ENCODE results near the gene KCTD7.
"Not testable (repeated sequence)": the region's sequence is repeated elsewhere in the genome, so short reads cannot be mapped to it uniquely, and the experiment has no call there.

Gene KCTD7

DNA sequence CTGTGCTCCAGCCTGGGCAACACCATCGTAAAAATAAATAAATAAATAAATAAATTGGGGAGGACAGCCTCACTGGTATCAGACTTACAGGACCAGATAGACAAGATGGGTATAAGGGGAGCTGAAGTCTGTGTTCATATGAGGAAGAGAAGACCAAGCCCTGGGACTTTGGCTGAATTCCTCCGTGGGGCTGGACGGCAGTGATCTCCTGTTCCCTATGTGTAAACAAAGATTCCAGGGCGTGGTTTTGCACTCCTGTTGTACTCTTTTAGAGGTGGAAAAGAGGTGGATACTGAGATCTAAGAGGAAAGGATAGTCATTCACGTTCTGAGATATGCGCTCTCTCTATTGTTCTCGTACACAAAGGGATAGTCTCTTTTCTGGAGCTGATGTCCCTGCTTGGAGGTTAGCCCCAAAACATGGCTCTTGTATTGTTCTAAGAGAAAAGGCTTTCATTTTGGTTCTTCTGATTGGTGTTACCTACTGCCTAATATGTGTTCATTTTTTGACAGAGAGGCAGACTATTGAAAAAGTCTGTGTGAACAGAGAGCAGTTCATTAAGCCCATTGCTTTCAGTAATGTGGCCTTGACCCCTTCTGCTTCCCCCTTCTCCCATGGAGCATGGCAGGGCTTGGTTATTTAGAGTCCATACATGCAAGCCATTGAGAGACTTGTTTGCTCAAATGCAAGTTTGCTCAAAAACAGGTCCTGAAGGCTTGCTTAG is 12.3 kb downstream of the KCTD7 start:
- Histone ChIP-seq H3K9me3 (ENCODE audit: insufficient read depth, low read depth, low read length) (no peaks in the 10 kb centered on the region), H3K4me1 (ENCODE audit: insufficient read depth, low read length) (no peaks in the 10 kb centered on the region), H3K4me3 (ENCODE audit: low read length) (no peak overlapping the region), H3K27me3 (ENCODE audit: insufficient read depth, low read length) (no peaks in the 10 kb centered on the region), H3K9ac (ENCODE audit: low read depth, low read length) (no peak overlapping the region), H3K27ac (ENCODE audit: low read length) (no peak overlapping the region), H3K36me3 (ENCODE audit: insufficient read depth, low read depth, low read length) (peaks cover 62% of the 10 kb centered on the region)

DNA sequence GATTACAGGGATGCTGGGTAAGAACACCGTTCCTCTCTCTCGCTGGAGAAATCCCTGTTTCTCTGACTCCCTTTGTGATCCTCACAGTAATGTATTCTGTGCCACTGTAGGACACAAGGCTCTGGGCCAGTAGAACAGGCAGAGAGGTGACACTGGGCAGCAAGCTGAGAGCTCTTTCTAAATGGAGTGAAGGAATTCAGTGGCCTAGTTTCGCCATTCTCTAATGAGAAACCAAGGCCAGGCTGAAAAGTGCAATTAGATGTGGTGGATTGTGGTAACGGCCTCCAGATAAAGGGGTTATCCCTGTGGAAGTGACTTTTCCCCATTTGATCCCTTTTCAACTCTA is 12.8 kb downstream of the KCTD7 start:
- Histone ChIP-seq H3K9me3 (ENCODE audit: insufficient read depth, low read depth, low read length) (no peaks in the 10 kb centered on the region), H3K27me3 (ENCODE audit: insufficient read depth, low read length) (no peaks in the 10 kb centered on the region), H3K36me3 (ENCODE audit: insufficient read depth, low read depth, low read length) (peaks cover 62% of the 10 kb centered on the region), H3K4me1 (ENCODE audit: insufficient read depth, low read length) (no peaks in the 10 kb centered on the region), H3K4me3 (ENCODE audit: low read length) (no peak overlapping the region), H3K27ac (ENCODE audit: low read length) (no peak overlapping the region), H3K9ac (ENCODE audit: low read depth, low read length) (no peak overlapping the region)

DNA sequence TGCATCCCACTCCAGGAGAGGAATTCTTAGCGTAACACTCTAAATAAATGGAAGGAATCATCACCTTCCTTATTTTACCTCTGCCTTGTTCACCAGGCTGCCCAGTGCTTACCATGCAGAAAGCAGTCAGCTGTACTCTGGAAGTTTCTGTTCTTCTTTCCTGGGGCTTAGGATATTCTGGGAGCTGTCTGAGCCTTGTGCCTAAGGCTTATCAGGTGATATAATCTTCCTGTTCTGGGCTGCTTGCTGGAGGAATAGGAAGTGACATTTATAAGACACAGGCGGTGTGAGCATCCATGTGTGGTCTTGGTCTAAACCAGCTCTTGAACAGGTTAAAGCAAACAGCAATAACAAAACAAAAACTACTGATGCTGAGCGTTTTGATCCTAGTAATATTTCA is 13.5 kb downstream of the KCTD7 start:
- no peaks in the 10 kb centered on the region for H3K9me3 ChIP-seq (ENCODE audit: insufficient read depth, low read depth, low read length)
- H3K27ac ChIP-seq (ENCODE audit: low read length) = no peak overlapping the region
- H3K27me3 ChIP-seq (ENCODE audit: insufficient read depth, low read length) = no peaks in the 10 kb centered on the region
- peaks cover 62% of the 10 kb centered on the region for H3K36me3 ChIP-seq (ENCODE audit: insufficient read depth, low read depth, low read length)
- no peak overlapping the region for H3K9ac ChIP-seq (ENCODE audit: low read depth, low read length)
- H3K4me1 ChIP-seq (ENCODE audit: insufficient read depth, low read length) = no peaks in the 10 kb centered on the region
- H3K4me3 ChIP-seq (ENCODE audit: low read length) = no peak overlapping the region

DNA sequence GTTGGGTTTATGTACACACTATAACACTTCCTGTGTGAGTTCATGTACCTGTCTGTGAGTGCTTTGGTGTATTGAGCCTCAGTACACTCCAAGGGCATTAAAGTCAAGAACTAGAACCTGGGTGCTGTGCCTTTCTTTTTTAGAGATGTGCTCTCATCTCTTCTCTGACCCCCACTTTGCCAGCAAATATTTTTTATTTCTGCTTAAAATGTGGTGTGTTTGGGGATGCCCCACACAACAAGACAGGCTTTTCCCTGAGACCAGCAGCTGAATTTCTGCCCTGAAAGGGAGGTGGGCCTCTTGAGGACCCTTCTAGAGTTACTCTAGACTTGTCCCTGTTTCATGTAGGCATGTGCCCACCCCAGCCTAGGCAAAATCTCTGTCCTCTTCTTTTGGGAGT is 14.3 kb downstream of the KCTD7 start:
- H3K36me3 ChIP-seq (ENCODE audit: insufficient read depth, low read depth, low read length) = peaks cover 60% of the 10 kb centered on the region
- H3K4me1 ChIP-seq (ENCODE audit: insufficient read depth, low read length) = no peaks in the 10 kb centered on the region
- no peaks in the 10 kb centered on the region for H3K27me3 ChIP-seq (ENCODE audit: insufficient read depth, low read length)
- no peak overlapping the region for H3K9ac ChIP-seq (ENCODE audit: low read depth, low read length)
- no peak overlapping the region for H3K27ac ChIP-seq (ENCODE audit: low read length)
- no peaks in the 10 kb centered on the region for H3K9me3 ChIP-seq (ENCODE audit: insufficient read depth, low read depth, low read length)
- H3K4me3 ChIP-seq (ENCODE audit: low read length) = no peak overlapping the region

DNA sequence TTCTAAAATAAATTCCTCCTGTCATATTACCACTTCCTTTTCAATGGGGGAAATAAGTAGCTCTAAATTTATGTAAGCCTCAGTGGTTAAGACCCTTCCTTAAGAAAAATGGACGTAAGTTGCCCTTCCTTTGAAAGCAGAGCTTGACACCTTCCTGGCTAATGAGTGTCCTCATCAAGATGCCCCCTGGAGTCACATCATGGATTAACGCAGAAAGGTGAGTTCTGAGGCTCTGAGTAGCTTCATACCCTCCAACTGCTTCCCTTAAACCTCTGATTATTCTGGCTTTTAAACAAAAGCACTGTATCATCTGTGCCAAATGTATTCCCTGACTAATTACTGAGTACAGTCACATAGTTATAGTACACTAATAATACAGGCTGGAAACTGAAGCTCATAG is 14.7 kb downstream of the KCTD7 start:
- Histone ChIP-seq H3K36me3 (ENCODE audit: insufficient read depth, low read depth, low read length) (peaks cover 57% of the 10 kb centered on the region), H3K9me3 (ENCODE audit: insufficient read depth, low read depth, low read length) (no peaks in the 10 kb centered on the region), H3K9ac (ENCODE audit: low read depth, low read length) (no peak overlapping the region), H3K27me3 (ENCODE audit: insufficient read depth, low read length) (no peaks in the 10 kb centered on the region), H3K4me1 (ENCODE audit: insufficient read depth, low read length) (no peaks in the 10 kb centered on the region), H3K27ac (ENCODE audit: low read length) (no peak overlapping the region), H3K4me3 (ENCODE audit: low read length) (no peak overlapping the region)

DNA sequence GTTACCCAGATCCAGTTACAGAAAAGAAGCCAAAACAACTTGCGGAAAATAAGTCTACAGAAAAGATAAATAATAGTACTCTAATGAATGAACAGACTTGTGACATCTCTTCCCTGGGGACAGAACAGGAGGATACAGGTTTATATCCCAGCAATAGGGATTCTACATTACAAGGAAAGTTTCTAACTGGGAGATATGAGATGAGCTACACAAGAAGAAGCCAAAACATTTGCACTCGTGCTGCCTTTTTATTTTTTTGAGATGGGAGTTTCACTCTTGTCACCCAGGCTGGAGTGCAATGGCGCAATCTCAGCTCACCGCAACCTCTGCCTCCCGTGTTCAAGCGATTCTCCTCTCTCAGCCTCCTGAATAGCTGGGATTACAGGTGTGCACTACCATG is 22.3 kb downstream of the KCTD7 start:
- not testable (repeated sequence) for H3K27ac ChIP-seq (ENCODE audit: low read length); H3K9me3 ChIP-seq (ENCODE audit: insufficient read depth, low read depth, low read length); H3K4me1 ChIP-seq (ENCODE audit: insufficient read depth, low read length); H3K4me3 ChIP-seq (ENCODE audit: low read length); H3K27me3 ChIP-seq (ENCODE audit: insufficient read depth, low read length); H3K36me3 ChIP-seq (ENCODE audit: insufficient read depth, low read depth, low read length); H3K9ac ChIP-seq (ENCODE audit: low read depth, low read length)

DNA sequence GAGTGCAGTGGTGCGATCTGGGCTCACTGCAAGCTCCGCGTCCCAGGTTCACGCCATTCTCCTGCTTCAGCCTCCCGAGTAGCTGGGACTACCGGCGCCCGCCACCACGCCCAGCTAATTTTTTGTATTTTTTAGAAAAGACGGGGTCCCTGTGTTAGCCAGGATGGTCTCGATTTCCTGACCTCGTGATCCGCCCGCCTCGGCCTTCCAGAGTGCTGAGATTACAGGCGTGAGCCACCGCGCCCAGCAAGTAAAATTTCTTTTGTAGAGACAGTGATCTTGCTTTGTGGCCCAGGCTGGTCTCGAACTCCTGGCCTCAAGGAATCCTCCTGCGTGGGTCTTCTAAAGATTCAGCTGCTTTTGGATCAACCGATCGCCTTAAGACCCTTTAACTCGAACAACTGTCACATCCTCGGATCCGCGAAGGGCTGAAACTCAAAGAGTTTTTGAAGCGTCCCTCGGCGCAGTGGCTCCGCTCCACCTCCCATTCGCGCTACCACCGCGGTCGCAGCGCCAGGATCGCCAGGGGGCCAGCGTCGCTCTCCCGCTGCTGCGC is 25.1 kb downstream of the KCTD7 start:
- H3K4me3 ChIP-seq (ENCODE audit: low read length) = peak overlapping the region; percentile 85
- H3K36me3 ChIP-seq (ENCODE audit: insufficient read depth, low read depth, low read length); H3K4me1 ChIP-seq (ENCODE audit: insufficient read depth, low read length); H3K27me3 ChIP-seq (ENCODE audit: insufficient read depth, low read length); H3K9me3 ChIP-seq (ENCODE audit: insufficient read depth, low read depth, low read length): not testable (repeated sequence)
- peak overlapping the region; percentile 74 for H3K27ac ChIP-seq (ENCODE audit: low read length)
- H3K9ac ChIP-seq (ENCODE audit: low read depth, low read length) = peak overlapping the region; percentile 85

DNA sequence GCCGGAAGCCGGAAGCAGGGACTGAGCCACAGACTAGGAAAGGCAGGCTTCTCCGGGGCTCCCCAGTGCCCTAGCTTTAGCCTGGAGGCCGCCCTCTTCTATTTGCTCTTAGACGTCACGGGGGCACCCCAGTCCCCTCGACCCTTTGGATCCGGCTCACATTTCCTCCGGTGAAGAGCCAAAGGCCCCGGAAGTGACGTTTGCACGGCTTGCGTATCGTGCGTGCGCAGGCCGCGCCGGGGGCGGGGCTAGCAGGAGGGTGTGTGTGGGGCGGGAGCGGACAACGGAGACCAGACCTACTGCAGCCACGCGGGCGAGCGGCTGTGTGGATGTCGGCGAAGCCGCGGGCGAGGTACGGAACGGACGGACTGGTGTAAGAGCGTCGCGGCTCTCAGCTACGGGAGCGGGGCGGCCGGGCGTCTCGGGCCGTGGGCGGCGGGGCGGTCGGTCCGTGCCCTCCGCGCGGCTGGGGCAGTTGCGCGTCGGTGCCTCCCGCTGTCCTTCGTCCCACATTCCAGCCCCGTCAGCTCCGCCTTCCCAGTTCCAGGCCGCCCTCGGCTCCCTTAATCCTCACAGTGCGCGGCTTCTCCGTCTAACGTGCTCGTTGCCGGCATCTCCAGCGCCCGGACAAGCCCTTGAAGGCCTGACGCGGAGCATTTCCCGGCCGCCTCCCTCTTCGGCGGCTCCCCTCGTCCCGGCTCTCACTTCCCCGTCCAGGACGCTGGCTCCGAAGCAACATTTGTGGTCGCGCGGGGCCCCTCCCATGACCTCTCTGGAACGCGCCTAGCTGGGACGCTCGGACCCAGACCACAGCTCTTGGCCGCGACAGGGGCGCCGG is 25.8 kb downstream of the KCTD7 start:
- Histone ChIP-seq H3K9me3 (ENCODE audit: insufficient read depth, low read depth, low read length) (no peaks in the 10 kb centered on the region), H3K4me1 (ENCODE audit: insufficient read depth, low read length) (no peaks in the 10 kb centered on the region), H3K27ac (ENCODE audit: low read length) (peak overlapping the region; percentile 74), H3K9ac (ENCODE audit: low read depth, low read length) (peak overlapping the region; percentile 85), H3K36me3 (ENCODE audit: insufficient read depth, low read depth, low read length) (no peaks in the 10 kb centered on the region), H3K27me3 (ENCODE audit: insufficient read depth, low read length) (no peaks in the 10 kb centered on the region), H3K4me3 (ENCODE audit: low read length) (peak overlapping the region; percentile 85)

DNA sequence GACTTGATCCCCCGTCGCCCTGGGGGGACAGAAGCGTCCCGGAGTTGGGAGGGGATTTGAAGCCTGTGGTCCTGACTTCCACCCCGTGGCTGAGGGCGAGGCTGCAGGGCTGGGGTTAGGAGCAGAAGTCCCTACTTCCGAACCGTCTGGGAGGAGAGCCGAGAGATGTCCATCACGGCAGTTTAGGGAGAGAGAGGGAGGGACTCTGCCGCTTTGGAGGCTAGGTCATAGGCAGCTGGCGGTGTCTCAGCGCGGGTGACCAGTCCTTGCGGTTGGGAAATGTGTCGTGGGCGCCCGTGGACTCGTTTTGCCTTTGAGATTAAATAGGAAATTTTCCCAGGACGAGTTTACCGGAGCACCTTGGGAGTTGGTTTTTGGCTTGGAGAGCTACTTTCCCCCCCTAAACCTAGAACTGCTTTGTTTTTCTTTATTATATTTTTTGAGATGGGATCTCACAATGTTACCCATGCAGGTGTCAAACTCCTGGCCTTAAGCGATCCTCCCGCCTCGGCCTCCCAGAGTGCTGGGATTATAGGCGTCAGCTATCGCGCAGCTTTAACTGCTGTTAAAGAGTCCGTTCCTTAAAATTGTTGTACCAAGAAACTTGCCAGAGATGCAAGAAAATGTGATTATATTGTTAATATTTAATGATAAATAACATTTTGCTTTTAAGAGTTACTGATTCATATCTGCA is 26.6 kb downstream of the KCTD7 start:
- Histone ChIP-seq H3K27ac (ENCODE audit: low read length) (peak overlapping the region; percentile 74), H3K9ac (ENCODE audit: low read depth, low read length) (peak overlapping the region; percentile 85), H3K4me3 (ENCODE audit: low read length) (peak overlapping the region; percentile 85)
- H3K27me3 ChIP-seq (ENCODE audit: insufficient read depth, low read length); H3K36me3 ChIP-seq (ENCODE audit: insufficient read depth, low read depth, low read length); H3K9me3 ChIP-seq (ENCODE audit: insufficient read depth, low read depth, low read length); H3K4me1 ChIP-seq (ENCODE audit: insufficient read depth, low read length): not testable (repeated sequence)

DNA sequence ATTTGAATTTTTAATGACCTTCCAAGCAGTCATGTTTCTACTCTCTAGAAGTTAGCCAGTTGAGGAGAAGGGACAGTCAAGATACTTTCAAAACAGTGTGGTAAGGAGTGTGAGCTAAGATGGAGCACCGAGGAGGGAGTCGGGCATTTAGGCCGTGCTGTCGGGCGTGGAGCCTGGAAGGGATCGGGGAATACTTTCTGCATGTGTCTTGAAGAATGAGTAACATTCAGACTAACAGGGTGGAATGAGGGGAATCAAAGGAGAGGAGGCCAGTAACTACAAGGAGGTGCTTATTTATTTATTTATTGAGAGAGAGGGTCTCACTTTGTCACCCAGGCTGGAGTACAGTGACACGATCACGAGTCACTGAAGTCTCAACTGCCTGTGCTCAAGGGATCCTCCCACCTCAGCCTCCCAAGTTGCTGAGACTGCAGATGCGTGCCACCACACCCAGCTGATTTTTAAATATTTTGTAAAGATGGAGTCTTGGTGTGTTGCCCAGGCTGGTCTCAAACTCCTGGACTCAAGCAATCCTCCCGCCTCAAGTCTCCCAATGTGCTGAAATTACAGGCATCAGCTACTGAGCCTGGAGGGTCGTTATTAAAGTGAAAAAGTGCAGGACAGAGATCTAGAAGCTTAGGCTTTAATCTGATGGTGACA is 27.3 kb downstream of the KCTD7 start:
- not testable (repeated sequence) for H3K9ac ChIP-seq (ENCODE audit: low read depth, low read length)

DNA sequence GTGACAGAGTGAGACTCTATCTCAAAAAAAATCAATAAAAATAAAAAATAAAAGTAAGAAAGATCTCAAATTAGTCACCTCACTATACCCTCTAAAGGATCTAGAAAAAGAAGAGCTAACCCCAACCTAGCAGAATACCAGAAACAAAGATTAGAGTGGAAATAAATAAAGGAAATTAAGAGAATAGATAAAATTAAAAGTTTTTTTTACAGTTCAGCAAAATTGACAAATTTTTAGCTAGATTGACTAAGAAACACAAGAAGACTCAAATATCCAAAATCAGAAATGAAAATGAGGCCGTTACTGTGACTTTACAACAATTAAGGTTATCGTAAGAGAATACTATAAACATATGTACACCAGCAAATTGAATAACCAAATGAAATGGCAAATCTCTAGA is 29.1 kb downstream of the KCTD7 start:
- no peaks in the 10 kb centered on the region for H3K9me3 ChIP-seq (ENCODE audit: insufficient read depth, low read depth, low read length)
- no peak overlapping the region for H3K9ac ChIP-seq (ENCODE audit: low read depth, low read length)
- H3K27ac ChIP-seq (ENCODE audit: low read length) = no peak overlapping the region
- H3K4me1 ChIP-seq (ENCODE audit: insufficient read depth, low read length) = no peaks in the 10 kb centered on the region
- H3K36me3 ChIP-seq (ENCODE audit: insufficient read depth, low read depth, low read length) = no peaks in the 10 kb centered on the region
- no peak overlapping the region for H3K4me3 ChIP-seq (ENCODE audit: low read length)
- H3K27me3 ChIP-seq (ENCODE audit: insufficient read depth, low read length) = no peaks in the 10 kb centered on the region

More for the DNA sequence above, 27.3 kb downstream of the KCTD7 start:
- H3K9me3 ChIP-seq (ENCODE audit: insufficient read depth, low read depth, low read length); H3K27ac ChIP-seq (ENCODE audit: low read length); H3K27me3 ChIP-seq (ENCODE audit: insufficient read depth, low read length); H3K36me3 ChIP-seq (ENCODE audit: insufficient read depth, low read depth, low read length); H3K4me1 ChIP-seq (ENCODE audit: insufficient read depth, low read length): not testable (repeated sequence)
- peak overlapping the region; percentile 85 for H3K4me3 ChIP-seq (ENCODE audit: low read length)

Measured in iPS-20b (cell line).